ENCODE data around the gene KRT80.

DNA sequence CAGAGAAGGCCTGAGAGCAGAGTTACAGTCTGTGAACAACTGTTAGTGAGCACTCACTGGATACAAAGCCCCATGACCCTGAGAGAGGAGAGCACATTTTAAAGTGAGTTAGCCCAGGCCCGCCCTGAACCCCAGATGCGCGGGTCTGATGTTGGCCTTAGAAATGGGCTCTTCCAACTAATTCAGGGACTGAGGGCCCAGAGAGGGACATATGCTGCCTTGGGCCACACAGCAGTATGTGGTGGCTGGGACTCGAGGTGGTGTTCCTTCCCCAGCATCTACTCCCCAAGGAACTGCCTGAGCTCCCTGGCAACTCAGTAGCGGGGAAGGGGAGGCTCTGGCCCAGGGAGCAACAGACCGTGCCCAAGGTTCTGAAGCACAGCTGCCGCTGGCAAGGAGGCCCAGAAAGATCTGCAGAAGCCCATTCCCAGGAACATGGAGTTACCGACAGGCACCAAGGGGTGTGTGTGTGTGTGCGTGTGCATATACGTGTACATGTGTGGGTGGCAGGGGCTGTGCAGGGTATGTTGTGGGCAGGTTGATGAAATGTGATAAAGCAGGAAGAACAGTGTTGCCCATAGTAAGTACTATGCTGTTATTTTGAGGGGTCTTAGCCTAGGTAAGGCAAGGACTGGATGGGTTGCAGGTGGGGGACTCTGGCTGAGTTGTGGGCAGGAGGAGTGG, 40.5 kb downstream of the KRT80 start:
- no peak for TF ChIP-seq FOS (IDR thresholded peaks at IDR 0.05; ENCODE audit: borderline replicate concordance, insufficient read depth, low read length)
- TF ChIP-seq, protein P1, sequence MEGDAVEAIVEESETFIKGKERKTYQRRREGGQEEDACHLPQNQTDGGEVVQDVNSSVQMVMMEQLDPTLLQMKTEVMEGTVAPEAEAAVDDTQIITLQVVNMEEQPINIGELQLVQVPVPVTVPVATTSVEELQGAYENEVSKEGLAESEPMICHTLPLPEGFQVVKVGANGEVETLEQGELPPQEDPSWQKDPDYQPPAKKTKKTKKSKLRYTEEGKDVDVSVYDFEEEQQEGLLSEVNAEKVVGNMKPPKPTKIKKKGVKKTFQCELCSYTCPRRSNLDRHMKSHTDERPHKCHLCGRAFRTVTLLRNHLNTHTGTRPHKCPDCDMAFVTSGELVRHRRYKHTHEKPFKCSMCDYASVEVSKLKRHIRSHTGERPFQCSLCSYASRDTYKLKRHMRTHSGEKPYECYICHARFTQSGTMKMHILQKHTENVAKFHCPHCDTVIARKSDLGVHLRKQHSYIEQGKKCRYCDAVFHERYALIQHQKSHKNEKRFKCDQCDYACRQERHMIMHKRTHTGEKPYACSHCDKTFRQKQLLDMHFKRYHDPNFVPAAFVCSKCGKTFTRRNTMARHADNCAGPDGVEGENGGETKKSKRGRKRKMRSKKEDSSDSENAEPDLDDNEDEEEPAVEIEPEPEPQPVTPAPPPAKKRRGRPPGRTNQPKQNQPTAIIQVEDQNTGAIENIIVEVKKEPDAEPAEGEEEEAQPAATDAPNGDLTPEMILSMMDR (IDR thresholded peaks at IDR 0.05; ENCODE audit: extremely low read depth in 1 of 2, insufficient read depth in 1 of 2, low read depth in 1 of 2, low read length in 2 of 2) = no peak
- TF ChIP-seq EZH2 (IDR thresholded peaks at IDR 0.05; ENCODE audit: borderline replicate concordance, low read depth, low read length, severe bottlenecking) = no peak
- TF ChIP-seq MAX (IDR thresholded peaks at IDR 0.05; ENCODE audit: insufficient read depth, insufficient read length) = no peak
- no peak for TF ChIP-seq POLR2A (IDR thresholded peaks at IDR 0.05; ENCODE audit: low read depth, low read length)
- no peak for TF ChIP-seq MYC (IDR thresholded peaks at IDR 0.05; ENCODE audit: low read depth, low read length)
- no peak for TF ChIP-seq GATA2 (IDR thresholded peaks at IDR 0.05; ENCODE audit: insufficient read depth, insufficient read length, low read depth, low read length)

Measured in endothelial cell of umbilical vein (primary cell).